ENCODE measurements around the gene HIGD1A.

GRCh38 chr3:42804106-42804830 lies at the start of gene HIGD1A:
- no peak for TF ChIP-seq REST (IDR thresholded peaks at IDR 0.05; ENCODE audit: unreplicated experiment)
- TF ChIP-seq, protein P1, sequence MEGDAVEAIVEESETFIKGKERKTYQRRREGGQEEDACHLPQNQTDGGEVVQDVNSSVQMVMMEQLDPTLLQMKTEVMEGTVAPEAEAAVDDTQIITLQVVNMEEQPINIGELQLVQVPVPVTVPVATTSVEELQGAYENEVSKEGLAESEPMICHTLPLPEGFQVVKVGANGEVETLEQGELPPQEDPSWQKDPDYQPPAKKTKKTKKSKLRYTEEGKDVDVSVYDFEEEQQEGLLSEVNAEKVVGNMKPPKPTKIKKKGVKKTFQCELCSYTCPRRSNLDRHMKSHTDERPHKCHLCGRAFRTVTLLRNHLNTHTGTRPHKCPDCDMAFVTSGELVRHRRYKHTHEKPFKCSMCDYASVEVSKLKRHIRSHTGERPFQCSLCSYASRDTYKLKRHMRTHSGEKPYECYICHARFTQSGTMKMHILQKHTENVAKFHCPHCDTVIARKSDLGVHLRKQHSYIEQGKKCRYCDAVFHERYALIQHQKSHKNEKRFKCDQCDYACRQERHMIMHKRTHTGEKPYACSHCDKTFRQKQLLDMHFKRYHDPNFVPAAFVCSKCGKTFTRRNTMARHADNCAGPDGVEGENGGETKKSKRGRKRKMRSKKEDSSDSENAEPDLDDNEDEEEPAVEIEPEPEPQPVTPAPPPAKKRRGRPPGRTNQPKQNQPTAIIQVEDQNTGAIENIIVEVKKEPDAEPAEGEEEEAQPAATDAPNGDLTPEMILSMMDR (conservative IDR thresholded peaks at IDR 0.05; ENCODE audit: low read depth in 2 of 2): no peak
- TF ChIP-seq EZH2phosphoT487 (IDR thresholded peaks at IDR 0.05; ENCODE audit: unreplicated experiment): no peak
- TF ChIP-seq POLR2AphosphoS5 (IDR thresholded peaks at IDR 0.05; ENCODE audit: low read depth): peak; percentile 95
- no peak for TF ChIP-seq ZNF331 (CRISPR knock-in tag; IDR thresholded peaks at IDR 0.05; ENCODE audit: low read depth)
- no peak for TF ChIP-seq EZH2 (IDR thresholded peaks at IDR 0.05; ENCODE audit: low read depth, unreplicated experiment)
- peak; percentile 66 for TF ChIP-seq CREB1 (CRISPR knock-in tag; IDR thresholded peaks at IDR 0.05; ENCODE audit: low read depth)
- TF ChIP-seq JUNB (IDR thresholded peaks at IDR 0.05; ENCODE audit: unreplicated experiment): no peak
- no peak for TF ChIP-seq STAT1 (IDR thresholded peaks at IDR 0.05; ENCODE audit: unreplicated experiment)
- TF ChIP-seq NANOG (IDR thresholded peaks at IDR 0.05; ENCODE audit: borderline replicate concordance): no peak
